ENCODE results near the gene SEMA4D.

Gene SEMA4D

GRCh38 chr9:89413963-89414638, 83.8 kb downstream of the SEMA4D start:
- Histone ChIP-seq H3K9me3 (ENCODE audit: insufficient read depth, low read depth, low read length) (no peaks in the 10 kb centered on the region), H3K27me3 (ENCODE audit: insufficient read depth, low read length, poor library complexity, severe bottlenecking) (no peaks in the 10 kb centered on the region), H3K9me2 (replicated peaks; ENCODE audit: low read depth, low read length) (no peaks in the 10 kb centered on the region), H3K9ac (ENCODE audit: low read depth, low read length, poor library complexity, severe bottlenecking) (no peak overlapping the region), H3K4me1 (ENCODE audit: insufficient read depth, low read length, poor library complexity, severe bottlenecking) (peaks cover 44% of the 10 kb centered on the region), H3F3A (ENCODE audit: low read depth) (peaks cover 15% of the 10 kb centered on the region; the same call in 1 of the 2 replicates), H3K36me3 (ENCODE audit: insufficient read depth, low read length) (peaks cover 78% of the 10 kb centered on the region; the same call in 1 of the 2 replicates), H2AFZ (ENCODE audit: low read length) (no peak overlapping the region), H3K4me2 (ENCODE audit: low read depth, low read length, poor library complexity, severe bottlenecking) (no peak overlapping the region), H3K4me3 (ENCODE audit: low read length, poor library complexity, severe bottlenecking) (no peak overlapping the region), H3K79me2 (ENCODE audit: insufficient read depth, low read length) (peaks cover 100% of the 10 kb centered on the region), H4K20me1 (ENCODE audit: insufficient read depth, low read length, poor library complexity, severe bottlenecking) (peaks cover 74% of the 10 kb centered on the region)
- TF ChIP-seq EZH2phosphoT487 (IDR thresholded peaks at IDR 0.05; ENCODE audit: borderline replicate concordance): no peak
- no peak for TF ChIP-seq CTCF (conservative IDR thresholded peaks at IDR 0.05; ENCODE audit: low read length)

GRCh38 chr9:89412951-89413350, 85.0 kb downstream of the SEMA4D start:
- Histone ChIP-seq H3K4me3 (ENCODE audit: low read length, poor library complexity, severe bottlenecking) (no peak overlapping the region), H3K9ac (ENCODE audit: low read depth, low read length, poor library complexity, severe bottlenecking) (no peak overlapping the region), H3K4me1 (ENCODE audit: insufficient read depth, low read length, poor library complexity, severe bottlenecking) (peaks cover 43% of the 10 kb centered on the region), H2AFZ (ENCODE audit: low read length) (no peak overlapping the region), H4K20me1 (ENCODE audit: insufficient read depth, low read length, poor library complexity, severe bottlenecking) (peaks cover 68% of the 10 kb centered on the region), H3K9me2 (replicated peaks; ENCODE audit: low read depth, low read length) (no peaks in the 10 kb centered on the region), H3F3A (ENCODE audit: low read depth) (peaks cover 15% of the 10 kb centered on the region; the same call in 1 of the 2 replicates), H3K27me3 (ENCODE audit: insufficient read depth, low read length, poor library complexity, severe bottlenecking) (no peaks in the 10 kb centered on the region), H3K36me3 (ENCODE audit: insufficient read depth, low read length) (peaks cover 77% of the 10 kb centered on the region; the same call in 1 of the 2 replicates), H3K9me3 (ENCODE audit: insufficient read depth, low read depth, low read length) (no peaks in the 10 kb centered on the region), H3K79me2 (ENCODE audit: insufficient read depth, low read length) (peaks cover 97% of the 10 kb centered on the region), H3K4me2 (ENCODE audit: low read depth, low read length, poor library complexity, severe bottlenecking) (no peak overlapping the region)
- no peak for TF ChIP-seq EZH2phosphoT487 (IDR thresholded peaks at IDR 0.05; ENCODE audit: borderline replicate concordance)
- TF ChIP-seq CTCF (conservative IDR thresholded peaks at IDR 0.05; ENCODE audit: low read length): no peak

- Histone ChIP-seq H3K4me1 (ENCODE audit: insufficient read depth, low read length, poor library complexity, severe bottlenecking) (peaks cover 47% of the 10 kb centered on the region), H4K20me1 (ENCODE audit: insufficient read depth, low read length, poor library complexity, severe bottlenecking) (peaks cover 68% of the 10 kb centered on the region), H3K9me2 (replicated peaks; ENCODE audit: low read depth, low read length) (no peaks in the 10 kb centered on the region), H3F3A (ENCODE audit: low read depth) (peaks cover 15% of the 10 kb centered on the region; the same call in 1 of the 2 replicates), H3K36me3 (ENCODE audit: insufficient read depth, low read length) (peaks cover 76% of the 10 kb centered on the region; the same call in 1 of the 2 replicates), H3K4me3 (ENCODE audit: low read length, poor library complexity, severe bottlenecking) (no peak overlapping the region), H3K9me3 (ENCODE audit: insufficient read depth, low read depth, low read length) (no peaks in the 10 kb centered on the region), H2AFZ (ENCODE audit: low read length) (no peak overlapping the region), H3K9ac (ENCODE audit: low read depth, low read length, poor library complexity, severe bottlenecking) (no peak overlapping the region), H3K79me2 (ENCODE audit: insufficient read depth, low read length) (peaks cover 97% of the 10 kb centered on the region), H3K27me3 (ENCODE audit: insufficient read depth, low read length, poor library complexity, severe bottlenecking) (no peaks in the 10 kb centered on the region), H3K4me2 (ENCODE audit: low read depth, low read length, poor library complexity, severe bottlenecking) (no peak overlapping the region)
- TF ChIP-seq EZH2phosphoT487 (IDR thresholded peaks at IDR 0.05; ENCODE audit: borderline replicate concordance) (no peak), CTCF (conservative IDR thresholded peaks at IDR 0.05; ENCODE audit: low read length) (no peak)
These were observed 85.4 kb downstream of the SEMA4D start for GRCh38 chr9:89412541-89412940.
